GM18520 (cell line): ENCODE measurements around the gene GFPT1.

ENCODE experiments used
- ATAC-seq: cut with Tn5 transposase; IDR thresholded peaks from one replicate; pipeline ENCODE4 v1.9.1; 2021; ENCODE audit not compliant: unreplicated experiment

GFPT1 gene

GRCh38 chr2:69296421-69296820 is 90.6 kb downstream of the GFPT1 start:
- ATAC-seq, result no peak

DNA sequence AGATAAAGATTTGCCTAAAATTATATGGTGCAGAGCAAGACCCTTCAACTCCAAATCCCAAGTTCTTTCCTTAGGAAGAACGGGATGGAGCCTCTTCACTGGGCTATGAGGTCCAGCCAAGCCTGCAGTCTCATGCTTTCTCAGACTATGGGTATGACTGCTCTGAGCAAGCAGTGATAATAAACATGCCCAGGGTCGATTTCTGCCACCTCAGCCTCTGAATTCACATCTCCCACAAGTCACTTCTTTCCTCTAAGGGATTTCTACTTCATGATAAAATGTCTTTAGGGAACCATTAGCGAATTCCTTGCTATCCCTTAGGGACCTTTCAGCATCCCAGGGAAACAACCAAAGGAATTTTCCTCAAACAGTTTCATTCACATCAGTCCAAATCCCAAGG is 94.8 kb downstream of the GFPT1 start:
- no peak for ATAC-seq

GRCh38 chr2:69291721-69292120 is 95.3 kb downstream of the GFPT1 start:
- ATAC-seq, result no peak

DNA sequence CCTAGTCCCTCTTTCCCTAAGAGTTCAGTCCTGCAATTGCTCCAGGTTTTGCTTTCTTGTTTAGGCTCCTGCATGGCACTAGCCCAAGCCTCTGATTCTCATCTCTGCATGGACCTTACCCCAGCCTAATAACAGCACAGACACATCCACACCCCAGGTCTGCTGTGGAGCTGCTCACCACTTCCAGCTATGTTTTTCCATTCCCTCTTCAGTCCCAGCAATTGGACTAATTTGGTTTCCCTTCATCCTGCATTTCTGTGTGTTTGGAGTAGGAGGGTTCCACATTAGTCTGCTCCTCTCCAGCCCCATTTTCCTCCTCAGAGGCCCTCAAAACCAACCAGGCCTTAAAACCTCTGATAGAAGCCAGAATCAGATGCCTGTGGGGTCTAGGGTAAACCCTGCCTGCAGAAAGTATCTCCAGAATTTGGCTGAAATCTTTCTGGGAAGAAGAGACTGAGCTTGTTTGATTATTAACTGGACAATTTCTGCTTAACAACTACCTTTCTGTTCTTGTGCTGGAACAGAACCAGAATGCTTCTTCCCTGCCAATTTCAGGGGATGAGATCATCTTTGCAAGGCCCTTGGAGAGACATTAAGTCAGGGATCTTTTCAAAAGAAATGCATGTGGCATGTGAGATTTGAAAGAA is 95.9 kb downstream of the GFPT1 start:
- ATAC-seq, result no peak

DNA sequence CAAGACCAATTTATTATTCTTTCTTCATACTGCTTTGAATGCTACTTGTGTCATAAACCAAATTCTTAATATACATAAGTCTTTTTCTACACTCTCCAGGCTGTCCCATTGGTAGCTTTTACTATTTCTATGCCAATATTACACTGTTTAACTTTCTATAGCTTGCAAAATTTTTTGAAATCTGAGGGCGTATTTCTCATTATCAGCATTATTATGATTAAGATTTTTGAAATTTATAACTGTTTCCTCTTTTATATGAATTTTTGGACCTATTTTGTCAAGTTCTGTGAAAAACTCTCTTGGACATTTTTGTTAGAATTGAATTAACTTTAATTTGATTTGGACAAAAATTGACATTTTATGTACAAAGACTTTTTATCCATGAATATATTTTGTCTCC is 98.6 kb downstream of the GFPT1 start:
- ATAC-seq, result no peak

GRCh38 chr2:69287544-69287943 is 99.5 kb downstream of the GFPT1 start:
- ATAC-seq, result no peak

DNA sequence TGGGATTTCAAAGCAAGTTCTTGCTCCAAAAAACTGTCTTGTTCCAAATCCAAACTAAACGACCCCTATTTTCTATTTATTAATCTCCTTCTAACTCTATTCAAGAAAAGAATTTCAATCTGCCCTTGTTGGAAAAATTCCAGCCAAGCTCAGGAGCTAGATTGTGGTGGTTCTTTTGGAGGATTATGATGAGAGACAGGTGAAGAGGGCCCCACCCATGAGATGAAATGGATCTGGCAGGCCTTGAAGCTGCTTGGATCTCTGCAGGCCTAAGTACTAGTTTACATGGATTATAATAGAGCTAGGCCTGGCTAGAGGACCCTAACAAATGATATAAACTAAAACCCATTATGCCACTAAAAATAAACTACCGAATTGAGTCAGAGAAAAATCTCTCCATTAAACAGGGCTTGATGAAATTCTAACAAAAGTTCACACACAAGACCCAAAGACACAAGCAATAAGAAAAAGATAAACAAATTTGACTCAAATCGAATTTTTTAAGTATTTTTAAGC is 101.6 kb downstream of the GFPT1 start:
- no peak for ATAC-seq

DNA sequence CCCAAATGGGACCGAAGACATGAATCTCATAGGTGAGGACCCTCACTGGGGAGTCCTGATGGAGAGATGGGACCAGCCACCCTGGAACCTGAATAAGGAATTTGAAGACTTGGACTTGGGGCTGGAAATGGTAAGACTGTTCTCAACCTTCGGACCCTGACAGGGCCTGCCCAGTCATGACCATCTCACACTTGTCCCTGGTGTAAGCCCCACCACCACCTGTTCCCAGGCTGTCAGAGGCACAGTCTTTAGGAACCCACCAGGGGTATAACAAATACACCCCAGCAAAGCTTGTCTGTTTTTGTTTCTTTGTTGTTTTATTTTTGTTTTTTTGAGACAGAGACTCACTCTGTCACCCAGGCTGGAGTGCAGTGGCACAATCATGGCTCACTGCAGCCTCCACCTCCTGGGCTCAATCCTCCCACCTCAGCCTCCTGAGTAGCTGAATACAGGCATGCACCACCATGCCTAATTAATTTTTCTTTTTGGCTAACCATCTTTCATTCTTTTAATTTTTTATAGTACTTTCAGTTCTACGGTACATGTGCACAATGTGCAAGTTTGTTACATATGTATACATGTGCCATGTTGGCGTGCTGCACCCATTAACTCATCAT is 106.1 kb downstream of the GFPT1 start:
- no peak for ATAC-seq

DNA sequence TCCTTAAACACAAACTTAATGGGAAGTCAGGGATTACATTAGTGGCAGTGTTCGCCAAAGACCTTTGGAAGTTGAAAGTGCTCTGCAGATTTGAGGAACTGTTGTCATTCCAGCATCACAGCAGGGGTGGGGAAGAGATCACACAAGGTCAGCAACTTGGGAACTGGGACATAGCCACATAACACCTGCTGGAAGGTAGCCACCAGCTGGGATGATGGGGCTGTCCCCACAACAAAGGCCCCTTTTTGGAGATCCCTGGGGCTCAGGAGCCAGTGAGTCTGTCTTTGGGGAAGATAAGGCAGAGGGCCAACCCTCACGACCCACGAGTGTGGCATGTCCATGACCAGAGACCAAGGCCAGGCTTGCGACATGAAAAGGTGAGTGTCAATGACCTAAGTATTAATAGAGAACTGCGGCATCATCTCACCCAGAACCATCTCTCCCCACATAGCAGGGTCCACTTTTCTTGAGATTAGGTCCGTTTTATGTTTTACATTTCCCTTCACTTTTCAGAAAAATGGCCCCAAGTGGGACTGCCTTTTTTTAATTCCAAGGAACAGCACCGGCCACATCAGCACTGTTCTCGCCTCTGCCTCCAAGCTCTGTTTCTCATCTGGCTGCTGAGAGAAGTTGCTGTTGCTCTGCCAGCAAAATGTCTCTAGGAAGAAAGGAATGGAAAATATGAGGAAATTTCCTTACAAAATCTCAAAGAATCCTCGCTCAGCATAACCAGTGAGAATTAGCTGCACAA is 106.9 kb downstream of the GFPT1 start:
- ATAC-seq, result no peak

DNA sequence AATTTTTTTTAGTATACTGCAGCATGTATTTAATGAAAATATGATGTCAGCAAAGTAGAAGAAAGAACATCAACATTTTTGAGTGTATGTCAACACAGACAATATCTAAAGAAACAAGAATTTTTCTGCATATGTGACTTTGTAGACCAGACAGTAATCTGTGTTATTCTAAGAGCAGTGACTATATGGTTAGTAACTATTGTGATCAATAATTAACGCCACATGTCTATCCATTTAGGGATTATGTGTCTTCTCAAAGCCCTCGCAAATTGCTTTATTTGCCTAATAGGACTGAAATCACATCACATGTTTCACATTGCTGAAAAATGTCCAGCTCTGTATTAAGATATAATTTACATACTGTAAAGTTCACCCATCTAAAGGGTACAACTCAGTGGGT is 107.8 kb downstream of the GFPT1 start:
- no peak for ATAC-seq

- no peak for ATAC-seq
Observed at GRCh38 chr2:69278366-69278765, 108.7 kb downstream of the GFPT1 start.

- no peak for ATAC-seq
Observed at GRCh38 chr2:69275490-69275889, 111.5 kb downstream of the GFPT1 start.

DNA sequence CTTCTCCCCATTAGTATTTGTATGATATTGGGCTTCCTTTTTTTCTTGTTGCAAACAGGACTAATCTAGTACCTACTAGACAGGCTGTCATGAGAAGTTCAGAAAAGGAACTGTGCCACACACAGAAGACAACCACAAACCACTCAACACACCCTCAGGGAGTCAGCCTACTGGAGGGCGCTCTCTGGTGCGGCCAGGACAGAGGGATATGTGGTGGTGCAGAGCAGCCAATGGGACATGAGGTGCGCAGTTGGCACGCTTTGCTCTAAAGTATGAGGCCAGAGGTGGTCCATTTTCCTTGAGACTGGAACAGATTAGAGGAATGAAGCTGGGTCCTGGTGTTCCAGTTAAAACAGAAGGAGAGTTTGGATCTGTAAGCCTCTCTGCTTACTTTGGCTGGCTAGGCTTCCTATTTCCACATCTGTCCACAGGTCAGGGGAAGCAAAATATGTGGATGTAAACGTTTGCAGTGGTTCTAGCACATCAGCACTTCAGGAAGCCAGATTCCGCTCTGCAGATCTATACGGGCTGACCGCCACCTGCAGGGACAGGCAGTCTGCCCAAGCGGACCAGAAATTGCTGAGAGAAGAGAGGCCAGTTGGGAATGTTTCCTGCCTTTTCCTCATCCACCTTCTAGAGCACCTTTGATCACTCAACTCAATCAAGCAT is 114.1 kb downstream of the GFPT1 start:
- no peak for ATAC-seq

GRCh38 chr2:69271831-69272257 is 115.2 kb downstream of the GFPT1 start:
- ATAC-seq, result no peak
